Dedifferentiated amniotic fluid mesenchymal stem cell (primary cell): ENCODE measurements around the gene CTSW.

Source experiments
- DNase-seq: peaks from one replicate; pipeline ENCODE4 v3.0.0-alpha.2; 2016; ENCODE audit errors: extremely low spot score

Gene CTSW

DNA sequence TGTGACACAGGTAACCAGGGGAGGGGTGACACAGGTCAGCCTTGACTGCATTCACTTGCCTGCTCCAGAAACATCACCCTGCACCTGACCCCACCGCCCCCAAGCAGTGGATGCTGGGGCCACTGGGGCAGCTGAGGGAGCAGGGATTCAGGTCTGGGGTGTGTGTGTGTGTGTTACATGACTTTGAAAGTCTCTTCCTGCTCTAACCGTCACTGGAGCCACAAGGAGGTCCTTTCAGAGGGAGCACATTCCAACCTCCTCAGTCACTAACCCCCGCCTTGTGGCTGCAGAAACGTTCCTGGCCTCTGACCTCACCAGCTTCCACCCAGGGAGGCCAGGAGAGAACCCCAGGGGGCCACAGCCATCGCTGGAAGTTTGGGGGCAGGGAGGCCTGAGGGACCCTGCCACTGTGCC is 23.4 kb downstream of the CTSW start:
- DNase-seq: peak; percentile 66

DNA sequence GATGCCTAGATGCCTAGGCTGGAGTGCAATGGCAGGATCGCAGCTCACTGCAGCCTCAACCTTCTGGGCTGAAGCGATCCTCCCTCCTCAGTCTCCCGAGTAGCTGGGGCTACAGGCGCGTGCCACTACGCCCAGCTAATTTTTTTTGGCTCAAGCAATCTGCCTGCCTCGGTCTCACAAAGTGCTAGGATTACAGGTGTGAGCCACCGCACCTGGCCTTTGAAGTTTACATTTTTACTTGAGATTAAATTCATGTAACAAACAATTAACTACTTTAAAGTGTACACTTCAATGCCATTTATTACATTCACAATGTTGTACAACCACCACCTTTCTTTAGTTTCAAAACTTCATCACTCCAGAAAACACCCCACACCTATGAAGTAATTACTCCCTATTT is 24.1 kb downstream of the CTSW start:
- DNase-seq: no peak

DNA sequence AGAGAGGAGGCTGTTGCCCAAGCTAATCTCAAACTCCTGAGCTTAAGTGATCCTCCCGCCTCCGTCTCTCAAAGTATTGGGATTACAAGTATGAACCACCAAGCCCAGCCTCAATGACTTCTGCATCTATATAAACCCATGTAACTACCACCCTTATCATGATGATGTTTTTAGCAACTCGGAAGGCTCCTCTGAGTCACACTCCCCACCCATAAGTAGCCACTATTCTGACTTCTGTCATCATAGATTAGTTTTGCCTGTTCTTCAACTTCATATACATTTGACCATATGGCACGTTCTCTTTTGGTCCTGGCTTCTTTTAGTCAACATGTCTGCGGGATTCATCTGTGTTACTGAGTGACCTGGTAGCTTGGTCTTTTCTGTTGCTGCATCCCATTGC is 27.0 kb downstream of the CTSW start:
- no peak for DNase-seq

DNA sequence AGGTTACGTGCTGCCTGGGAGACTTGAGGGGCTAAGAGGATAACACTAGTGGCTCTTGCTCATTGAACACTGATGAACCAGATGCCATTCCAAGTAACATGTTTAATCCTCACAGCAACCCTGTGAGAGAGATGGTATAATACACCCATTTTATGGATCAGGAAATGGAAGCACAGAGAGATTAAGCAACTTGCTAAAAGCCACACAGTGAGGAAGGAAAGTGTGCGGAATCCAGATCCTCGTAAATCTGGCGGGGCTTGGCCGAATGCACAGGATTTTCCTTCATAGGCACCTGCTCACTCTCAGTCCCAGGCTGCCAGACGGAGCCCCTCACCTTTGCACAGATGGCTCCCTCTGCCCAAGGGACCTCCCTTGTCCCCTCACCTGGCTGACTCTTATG is 28.2 kb downstream of the CTSW start:
- no peak for DNase-seq

DNA sequence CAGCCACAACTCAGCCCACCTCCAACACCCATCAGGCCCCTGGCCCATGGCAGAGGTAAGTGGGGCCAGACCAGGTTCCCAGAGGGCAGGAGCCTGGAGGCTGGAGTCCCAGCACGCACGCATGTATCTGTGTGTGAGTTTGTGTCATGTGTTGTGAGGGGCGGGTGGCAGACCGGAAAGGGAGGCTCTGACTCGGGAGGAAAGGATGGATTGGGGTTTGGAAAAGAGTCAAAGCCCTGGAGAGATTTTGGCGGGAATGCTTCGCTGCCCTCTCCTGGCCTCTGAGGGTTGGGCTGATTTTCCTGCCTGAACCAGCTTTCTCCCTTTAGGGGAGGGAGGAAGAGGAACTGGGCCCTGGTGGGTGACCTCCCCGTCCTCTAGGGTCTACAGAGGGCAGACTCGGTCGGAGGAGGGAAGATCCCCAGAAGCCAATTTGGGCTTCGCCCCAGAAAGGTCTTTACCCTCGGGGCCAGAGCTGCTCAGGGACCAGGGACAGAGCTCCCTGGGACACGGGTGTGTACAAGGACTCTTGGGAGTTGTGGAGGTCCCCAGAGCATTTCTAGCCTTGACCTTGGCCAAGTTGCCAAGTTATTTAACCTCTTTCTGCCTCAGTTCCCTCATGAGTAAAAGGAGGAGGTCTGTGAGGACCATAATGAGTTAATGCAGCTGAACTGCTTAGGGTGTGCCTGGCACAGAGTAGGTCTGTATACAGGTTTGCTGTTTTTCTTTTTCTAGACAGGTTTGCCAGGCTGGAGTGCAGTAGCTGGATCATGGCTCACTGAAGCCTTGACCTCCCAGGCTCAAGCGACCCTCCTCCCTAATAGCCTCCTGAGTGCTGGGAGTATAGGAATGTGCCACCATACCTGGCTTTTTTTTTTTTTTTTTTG is 32.3 kb downstream of the CTSW start:
- peak; percentile 49 for DNase-seq

DNA sequence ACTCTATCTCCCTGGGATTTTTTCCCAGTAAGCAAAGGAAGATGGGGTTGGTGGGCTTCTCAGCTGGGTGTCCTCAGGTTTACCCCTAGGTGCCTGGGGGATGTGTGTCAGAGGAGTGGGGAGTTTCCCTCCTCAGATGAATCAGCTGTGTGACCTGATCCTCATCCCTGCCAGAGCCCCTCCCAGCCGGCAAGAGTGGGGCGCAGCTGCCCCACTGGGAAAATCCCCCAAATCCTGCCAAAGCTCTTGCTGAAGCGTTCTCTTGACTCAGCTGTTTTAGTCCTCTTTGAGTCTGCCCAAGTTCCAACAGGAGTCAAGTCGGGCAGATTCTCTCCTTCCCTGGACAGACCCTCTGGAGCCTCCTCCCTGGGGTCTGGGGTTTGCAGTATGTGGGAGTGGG is 33.2 kb downstream of the CTSW start:
- DNase-seq: no peak

DNA sequence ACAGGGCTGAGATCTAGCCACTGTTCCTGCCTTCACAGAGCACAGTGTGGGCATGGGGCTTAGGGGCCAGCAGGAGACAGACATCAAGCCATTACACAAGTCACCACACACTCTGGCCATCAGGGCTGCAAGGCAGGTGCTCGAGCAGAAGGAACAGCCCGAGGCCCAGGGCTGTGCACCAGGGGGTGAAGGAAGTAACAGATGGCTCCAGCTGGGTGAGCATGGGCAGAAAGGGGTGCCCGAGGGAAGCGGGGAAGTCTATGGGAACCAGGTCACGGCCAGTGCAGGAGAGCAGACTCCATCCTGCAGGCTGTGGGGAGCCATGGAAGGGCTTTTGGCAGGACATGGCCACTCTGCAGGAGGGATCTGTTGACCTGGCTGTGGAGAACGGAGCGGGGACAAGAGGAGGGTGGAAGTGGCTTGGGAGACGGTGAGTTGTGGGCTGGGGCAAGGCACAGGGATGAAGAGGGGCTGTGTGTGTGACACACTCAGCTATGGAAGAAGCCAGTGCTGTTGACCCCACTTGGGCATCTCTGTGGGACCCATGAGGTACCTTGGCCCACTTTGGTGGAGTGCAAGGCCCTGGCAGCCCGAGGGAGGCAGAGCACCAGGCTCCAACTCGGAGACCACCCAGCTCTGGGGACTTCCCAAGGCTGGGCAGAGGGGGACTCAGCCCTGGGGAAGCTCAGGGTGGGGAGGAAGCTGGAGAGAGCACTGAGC is 35.6 kb downstream of the CTSW start:
- DNase-seq: no peak

DNA sequence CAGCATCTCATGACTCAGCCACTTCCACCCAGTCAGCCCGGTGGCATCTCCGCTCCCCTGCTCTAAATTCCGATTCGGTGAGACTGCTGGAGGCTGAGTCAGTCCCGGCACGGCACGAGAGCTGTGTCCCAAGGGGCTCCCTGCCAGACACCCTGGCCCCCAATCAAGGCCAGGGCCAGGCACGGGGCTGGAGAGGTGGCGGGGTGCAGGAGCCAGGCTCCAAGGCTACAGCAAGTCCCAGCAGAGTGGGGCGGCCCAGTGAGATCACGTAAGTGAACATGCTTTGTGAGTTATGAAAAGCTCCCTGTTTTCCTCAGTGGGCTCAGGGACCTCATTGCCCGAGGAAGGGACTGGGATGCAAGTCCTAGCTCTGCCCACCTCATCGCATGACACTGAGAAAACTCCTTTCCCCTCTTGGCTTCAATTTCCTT is 36.2 kb downstream of the CTSW start:
- peak; percentile 96 for DNase-seq

DNA sequence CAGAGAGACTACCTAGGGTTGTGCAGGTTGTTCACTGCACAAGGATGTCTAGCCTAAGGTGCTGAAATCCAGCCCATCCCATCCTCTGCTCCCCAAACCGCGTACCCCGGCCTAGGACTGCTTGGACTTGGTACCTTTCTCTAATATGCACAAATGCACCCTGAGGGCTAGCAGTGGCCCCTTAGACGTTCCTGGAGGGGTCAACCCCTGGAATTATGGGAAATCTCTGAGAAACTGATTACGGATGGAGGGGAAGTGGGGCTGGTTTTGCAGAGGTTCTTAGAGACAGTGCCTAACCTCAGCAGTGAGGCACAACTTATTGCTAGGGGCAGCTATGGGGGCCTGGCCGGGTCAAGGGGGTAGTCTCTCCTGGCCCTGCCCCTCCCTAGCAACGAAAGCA is 36.8 kb downstream of the CTSW start:
- DNase-seq: no peak

DNA sequence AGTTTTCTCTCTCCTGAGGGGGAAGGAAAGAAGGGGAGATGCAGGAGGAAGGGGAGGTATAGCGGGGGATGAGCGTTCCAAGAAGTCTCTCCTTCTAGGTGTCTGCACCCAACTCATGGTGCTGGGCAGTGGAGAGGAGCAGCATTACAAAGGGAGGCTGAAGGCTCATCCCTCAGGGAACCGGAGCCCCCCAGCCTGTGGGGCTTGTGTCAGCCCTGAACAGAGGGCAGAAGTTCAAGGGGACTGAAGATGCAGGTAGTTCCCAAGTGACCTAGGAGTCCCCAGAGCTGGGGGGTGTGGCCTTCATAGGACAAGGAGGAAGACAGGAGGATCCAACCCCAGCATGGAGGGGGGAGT is 37.4 kb downstream of the CTSW start:
- DNase-seq: no peak

DNA sequence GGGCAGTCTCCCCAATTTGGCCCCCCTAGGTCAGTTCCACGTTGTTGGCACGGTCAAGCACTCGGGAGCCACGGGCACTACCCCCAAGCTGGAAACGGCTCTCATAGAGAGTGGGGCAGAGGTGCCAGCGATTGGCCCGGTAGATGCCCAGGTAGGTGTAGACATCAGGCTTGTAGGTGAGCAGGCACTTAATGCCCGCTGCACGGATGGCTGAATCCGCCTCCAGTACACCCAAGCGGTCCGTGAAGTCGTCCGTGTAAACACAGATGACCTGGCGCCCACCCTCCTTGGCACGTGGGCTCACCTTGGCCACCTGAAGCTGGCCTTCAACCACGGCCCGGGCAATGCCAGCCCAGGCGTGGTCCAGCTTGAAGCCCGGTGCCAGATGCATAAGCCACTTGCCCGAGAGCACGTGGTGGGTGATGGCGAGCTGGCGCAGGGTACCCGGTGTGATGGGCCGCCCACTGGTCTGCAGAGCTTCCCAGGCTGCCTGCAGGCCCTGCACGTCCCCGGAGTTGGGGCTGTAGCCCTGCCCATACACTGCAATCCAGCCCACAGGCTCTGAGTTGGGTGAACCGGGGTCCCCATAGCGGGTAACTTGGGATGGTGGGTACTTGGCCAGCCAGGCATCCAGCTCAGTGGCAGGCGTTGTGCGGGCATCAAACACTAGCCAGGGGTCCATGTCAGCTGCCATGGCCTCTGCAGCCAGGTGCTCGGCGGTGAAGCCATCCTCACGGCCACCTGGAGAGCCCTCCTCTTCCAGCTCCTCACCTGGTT is 38.0 kb downstream of the CTSW start:
- no peak for DNase-seq

DNA sequence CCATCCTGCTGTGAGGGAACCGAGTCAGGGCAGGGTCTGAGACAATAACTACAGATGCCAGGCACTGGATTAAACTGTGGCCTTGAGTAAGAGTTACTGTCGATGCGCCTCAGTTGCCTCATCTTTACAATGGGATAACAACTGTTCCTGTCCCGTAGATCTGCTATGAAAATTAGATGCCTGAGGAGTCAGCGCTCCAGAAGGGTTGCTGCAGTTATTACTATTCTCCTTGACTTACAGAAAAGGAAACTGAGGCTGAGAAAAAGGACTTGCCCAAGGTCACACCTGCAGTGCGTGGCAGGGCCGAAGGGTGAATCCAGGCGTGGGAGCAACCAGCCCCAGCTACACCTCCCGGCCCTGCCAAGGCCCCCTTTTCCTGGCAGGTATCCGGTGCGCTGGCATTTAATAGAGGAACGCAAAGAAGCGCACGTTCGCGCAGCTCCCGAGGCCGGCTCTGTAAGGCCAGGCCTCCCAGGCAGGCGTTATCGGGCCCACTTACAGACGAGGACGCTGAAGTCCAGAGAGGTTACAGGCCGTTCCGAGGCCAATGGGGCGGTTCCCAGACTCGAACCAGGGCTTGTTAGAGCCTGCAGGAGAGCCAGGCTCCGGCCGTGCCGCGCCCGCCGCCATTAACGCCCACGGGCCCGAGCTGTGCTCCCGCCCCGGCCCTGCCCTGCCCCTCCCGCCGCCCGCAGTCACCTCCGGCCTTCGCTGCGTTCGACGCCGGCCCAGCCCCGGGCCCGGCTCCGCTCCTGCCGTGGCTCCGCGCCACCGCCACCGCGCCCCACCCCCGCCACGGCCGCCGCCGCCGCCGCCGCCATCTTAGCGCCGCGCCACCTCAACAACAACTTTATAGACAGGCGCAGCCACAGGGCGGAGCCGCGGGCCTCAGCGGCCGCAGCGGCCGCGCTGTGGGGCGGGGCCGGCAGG is 38.8 kb downstream of the CTSW start, which contains the start of gene C11orf68:
Gene C11orf68 (minus strand): TSS at position 852 of the 930 bp plus-strand sequence. CDS start 31 bp downstream, at position 821.
- DNase-seq: no peak

DNA sequence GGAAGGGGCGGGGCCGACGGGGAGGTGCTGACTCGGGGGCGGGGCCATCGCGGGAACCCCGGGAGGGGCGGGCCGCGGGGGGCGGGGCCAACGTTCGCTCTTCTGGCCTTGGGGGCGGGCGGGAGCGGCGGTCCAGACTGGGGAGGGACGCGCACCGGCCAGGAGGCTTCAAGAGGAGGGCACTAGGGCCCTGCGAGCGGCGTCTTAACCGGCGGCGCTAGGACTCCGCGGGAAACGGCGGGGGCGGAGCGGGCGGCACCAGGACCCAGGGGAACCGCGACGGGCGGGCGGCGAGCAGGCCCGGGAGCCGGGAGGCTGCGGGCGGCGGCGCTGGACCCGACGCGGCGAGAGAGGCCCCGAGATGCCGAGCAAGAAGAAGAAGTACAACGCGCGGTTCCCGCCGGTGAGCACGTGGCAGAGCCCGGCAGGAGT is 39.5 kb downstream of the CTSW start, which contains the start of gene DRAP1:
Gene DRAP1 (plus strand): TSS at position 286 of the 432 bp plus-strand sequence. CDS start 76 bp downstream, at position 362.
- peak; percentile 98 for DNase-seq

DNA sequence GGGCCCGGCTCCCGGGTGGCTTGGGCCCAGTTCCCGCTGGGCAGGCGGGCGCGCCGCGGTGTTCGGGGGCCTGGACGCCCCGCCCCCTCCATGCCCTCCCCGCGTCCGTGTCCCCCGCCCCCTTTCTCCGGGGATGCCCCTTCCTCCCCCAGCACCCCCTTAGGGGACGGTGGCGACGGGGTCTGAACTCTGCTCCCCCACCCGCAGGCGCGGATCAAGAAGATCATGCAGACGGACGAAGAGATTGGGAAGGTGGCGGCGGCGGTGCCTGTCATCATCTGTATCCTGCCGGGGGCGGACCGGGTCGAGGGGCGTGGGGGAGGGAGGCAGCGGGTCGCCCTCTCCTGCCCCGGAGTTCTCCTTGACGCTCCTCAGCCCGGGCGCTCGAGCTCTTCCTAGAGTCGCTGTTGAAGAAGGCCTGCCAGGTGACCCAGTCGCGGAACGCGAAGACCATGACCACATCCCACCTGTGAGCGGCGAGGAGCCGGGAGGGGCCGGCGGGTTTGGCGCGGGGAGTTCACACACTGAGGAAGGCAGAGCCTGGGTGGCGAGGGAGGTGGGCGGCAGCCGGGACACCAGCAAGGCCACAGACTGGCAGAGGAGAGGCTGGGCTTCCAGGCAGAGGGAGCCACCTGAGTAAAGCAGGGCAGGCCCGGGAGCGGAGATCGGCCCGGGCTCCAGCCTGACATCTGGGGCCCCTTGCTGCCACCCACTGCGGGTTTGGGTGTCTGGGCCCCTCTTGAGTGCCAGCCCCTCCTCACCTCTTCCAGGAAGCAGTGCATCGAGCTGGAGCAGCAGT is 40.1 kb downstream of the CTSW start:
- DNase-seq: no peak

DNA sequence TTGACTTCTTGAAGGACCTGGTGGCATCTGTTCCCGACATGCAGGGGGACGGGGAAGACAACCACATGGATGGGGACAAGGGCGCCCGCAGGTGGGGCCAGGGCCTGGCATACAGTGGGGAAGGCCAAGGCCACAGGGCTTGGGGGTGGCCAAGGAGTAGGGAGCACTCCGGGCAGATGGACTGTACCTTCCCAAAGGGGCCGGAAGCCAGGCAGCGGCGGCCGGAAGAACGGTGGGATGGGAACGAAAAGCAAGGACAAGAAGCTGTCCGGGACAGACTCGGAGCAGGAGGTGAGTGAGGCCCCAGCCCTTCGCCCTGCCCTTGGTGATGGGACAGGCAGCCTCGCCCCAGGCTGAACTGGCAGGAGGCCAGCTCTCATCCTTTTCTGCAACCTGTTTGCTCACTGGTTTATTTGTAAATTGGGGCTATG is 40.8 kb downstream of the CTSW start:
- DNase-seq: no peak

DNA sequence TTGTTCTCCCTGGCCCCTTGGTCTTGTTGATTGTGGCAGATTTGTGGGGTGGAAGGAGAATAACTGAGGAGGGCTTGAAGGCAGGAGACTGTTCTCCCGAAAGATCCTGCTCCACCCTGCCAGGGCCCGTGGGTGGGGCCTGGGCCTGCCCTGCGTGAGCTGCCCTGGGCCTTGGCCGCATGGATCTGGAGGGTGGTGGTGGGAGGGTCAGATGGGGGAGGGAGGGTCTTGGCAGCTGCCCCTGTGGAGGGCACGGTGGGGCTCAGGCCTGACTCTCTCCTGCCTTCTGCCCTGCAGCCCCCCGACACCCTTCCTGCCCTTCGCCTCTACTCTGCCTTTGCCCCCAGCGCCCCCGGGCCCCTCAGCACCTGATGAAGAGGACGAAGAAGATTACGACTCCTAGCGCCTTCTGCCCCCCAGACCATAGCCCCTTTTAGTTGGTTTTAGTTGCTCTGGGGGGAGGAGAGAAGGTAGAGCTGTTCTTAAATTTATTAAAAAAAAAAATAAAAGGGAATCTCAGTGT is 41.5 kb downstream of the CTSW start:
- no peak for DNase-seq

DNA sequence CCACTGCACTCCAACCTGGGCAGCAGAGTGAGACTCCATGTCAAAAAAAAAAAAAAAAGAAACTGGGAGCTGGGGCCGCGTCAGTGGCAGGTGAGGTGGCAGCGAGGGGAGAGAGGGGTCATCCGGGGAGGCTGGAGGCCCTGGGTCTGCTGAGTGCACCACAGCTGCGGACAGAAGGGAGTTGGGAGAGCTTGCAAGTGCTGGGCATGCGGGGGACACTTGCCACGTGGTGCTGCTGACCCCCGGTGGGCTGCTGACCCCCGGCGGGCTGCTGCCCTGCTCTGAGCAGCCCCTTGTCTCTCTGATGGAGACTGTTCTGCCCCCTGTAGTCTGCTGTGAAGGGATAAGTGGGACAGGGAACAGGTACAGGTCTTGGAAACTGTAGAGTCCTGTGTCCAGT is 42.2 kb downstream of the CTSW start:
- no peak for DNase-seq

DNA sequence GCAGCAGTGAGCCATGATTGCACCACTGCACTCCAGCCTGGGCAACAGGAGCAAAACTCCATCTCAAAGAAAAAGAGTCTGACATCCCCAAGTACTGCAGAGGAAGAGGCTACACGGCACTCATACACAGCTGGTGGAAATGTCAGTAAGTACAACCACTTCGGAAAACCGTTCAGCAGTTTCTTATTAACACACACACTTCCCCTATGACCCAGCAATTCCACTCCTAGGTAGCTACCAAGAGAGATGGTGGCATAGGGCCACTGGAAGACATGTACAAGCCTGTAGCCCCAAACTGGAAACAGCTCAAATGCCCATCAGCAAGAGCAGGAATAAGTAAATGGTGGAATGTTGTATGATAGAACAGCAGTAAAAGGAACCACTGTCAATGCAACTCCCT is 42.9 kb downstream of the CTSW start:
- DNase-seq: no peak

DNA sequence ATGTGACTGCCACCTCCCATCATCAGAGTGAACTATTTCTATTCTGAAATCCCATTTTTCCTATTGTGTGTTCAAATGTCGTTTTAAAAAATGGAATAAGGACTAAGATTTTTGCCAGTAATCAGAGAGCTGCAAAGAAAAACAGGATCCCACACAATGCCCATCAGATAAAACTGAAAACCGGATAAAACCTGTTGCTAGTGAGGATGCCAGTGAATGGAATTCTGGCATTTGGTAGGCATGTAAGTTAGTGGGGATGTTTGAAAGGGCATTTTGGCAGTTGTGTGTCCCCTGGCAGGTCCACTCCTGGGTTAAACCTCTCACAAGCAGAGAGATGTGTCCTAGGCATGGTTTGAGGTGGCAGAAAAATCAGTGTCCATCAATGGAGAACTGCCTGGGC is 45.8 kb downstream of the CTSW start:
- no peak for DNase-seq

DNA sequence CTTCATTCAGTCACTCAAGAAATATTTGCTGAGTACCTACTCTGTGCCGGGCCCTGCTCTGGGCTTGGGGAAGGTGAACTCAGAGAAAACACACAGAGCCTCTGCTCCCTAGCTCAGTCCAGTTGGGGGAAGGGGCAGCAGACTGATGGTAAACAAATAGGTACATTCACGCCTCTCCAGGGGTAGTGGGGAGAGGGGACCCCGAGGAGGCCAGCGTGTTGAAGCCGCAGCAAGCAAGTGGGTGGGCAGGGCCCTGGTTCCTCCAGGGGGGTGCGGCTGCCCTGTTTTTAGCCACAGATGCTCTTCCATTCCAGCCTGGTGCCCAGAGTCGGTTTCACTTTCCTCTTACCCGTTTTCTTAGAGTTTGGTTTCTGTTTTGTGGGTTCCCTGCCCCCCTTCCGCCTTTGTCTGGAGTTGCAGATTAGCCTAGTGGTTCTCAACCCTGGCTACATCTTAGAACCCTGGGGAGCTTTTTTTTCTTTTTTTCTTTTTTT is 48.3 kb downstream of the CTSW start:
- DNase-seq: no peak
